HG03039 (cell line): Measurements from ENCODE around the gene PIK3R6.

Source experiments
- ATAC-seq: cut with Tn5 transposase; IDR thresholded peaks from one replicate; pipeline ENCODE4 v1.9.1; 2021; ENCODE audit warnings: mild to moderate bottlenecking, moderate library complexity; ENCODE audit not compliant: unreplicated experiment

Gene PIK3R6

DNA sequence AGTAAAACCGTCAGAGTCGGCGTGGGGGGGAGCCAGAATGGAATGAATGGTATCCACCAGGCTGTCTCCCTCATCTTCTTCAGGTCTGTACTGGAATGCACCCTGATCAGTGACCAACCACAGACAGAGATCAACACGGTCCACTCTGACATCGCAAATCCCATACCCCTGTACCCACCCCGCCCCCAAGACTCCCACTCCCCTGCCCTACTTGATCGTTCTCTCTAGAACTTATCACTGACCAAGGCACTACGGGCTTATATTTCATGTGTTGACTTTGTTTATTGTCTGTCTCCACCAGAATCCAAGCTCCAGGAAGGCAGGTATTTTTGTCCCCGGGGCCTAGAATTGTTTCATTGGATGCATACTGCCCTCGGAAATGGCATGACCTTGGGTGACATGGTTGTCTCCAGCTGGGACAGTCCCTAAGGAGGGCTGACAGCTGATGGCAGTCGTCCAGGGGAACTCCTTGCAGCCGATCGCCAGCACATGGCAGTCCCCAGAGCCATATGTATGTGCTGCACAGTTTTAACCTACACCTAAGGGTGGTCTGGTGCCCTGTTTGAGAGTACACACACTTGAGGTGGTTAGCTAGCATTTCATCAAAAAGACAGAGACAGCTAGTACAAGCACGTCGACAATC, 67.8 kb downstream of the PIK3R6 start:
- ATAC-seq, result no peak

DNA sequence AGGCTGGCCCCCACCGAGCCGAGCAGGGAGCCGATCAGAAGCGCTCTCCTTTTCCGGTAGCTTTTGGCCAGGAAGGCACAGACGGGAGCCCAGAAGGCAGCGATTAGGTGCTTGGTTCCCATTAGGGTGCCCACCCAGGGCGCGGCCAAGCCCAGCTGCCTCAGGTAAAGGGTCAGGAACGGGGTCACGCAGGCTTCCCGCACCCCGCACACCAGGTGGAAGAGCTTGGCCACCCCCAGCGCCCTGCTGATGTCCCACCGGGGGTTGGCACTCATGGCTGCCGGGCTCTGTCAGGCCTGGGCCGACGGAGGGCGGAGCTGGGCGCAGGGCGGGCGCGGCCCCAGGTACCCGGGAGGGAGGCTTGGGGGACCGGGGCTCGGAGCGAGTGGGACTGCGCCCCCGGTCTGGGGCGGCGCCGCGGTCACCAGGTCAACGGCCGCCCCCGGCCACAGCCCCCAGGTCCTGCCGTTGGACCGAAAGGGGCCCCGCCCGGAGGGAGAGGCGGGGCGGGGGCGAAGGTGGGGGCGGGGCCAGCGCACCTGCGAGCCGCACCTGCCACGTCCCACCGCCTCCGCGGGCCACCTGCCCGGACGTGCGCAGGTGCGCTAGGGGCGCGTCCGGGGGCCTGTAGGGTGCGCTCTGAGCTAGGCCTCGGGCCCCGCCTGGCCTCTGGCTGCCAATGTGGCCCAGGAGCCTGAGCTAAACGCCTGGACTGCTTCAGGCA, 68.5 kb downstream of the PIK3R6 start, which contains the start of gene MFSD6L:
MFSD6L (minus strand) TSS at position 520 of the 724 bp plus-strand sequence; CDS start at position 275, 245 bp downstream.
- no peak for ATAC-seq

- ATAC-seq, result no peak
These were observed 69.2 kb downstream of the PIK3R6 start for GRCh38 chr17:8798176-8798845.

DNA sequence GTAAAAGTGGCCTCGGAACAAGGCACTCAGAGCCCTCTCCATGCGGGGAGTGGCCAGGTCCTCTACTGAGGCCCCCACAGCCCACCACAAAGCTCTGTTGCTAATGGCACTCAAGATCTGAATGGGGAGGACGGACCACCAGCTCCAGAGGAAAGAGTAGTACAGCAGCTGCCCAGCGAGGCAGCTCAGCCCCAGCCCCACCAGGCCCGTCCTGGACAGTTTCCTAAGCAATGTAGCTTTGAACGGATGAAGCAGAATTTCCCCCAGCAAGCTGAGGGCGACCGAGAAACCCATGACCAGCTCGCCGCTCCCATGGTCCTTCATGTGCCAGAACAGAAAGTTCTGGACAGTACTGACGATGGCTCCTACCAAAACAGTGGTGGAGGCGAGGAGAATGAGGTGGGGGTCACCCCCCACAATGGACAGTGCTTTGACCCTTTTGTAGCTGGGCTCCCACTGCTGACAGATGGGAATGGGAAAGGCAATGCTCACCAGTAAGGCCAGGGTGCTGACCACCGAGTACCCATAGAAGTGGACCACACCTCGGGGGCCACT, 69.8 kb downstream of the PIK3R6 start:
- no peak for ATAC-seq

GRCh38 chr17:8794636-8795035, 72.8 kb downstream of the PIK3R6 start:
- ATAC-seq, result no peak

- no peak for ATAC-seq
These were observed 73.8 kb downstream of the PIK3R6 start for GRCh38 chr17:8793649-8794048.

DNA sequence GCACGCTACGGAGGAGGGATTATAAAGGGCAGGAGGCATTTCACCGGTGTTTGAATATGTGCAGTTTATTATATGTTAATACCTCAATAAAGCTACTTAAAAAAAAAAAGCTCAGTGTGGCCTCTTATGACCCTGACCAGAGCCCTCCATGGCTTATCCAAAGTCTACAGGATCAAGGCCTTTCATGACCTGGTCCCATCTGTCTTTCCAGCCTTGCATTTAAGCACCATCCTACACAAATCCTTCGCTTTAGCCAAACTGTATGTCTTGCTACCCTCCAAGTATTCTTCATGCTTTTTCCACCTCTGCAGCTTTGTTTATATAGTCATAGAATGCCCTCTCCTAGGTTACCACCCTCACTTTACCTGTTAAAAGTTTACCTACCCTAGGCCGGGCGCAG, 74.8 kb downstream of the PIK3R6 start:
- ATAC-seq, result no peak

- ATAC-seq, result no peak
These were observed 75.6 kb downstream of the PIK3R6 start for GRCh38 chr17:8791910-8792270.

GRCh38 chr17:8791248-8791909, 76.1 kb downstream of the PIK3R6 start:
- ATAC-seq, result no peak

GRCh38 chr17:8789743-8790142, 77.7 kb downstream of the PIK3R6 start:
- no peak for ATAC-seq

- ATAC-seq, result no peak
These were observed 78.5 kb downstream of the PIK3R6 start for GRCh38 chr17:8788998-8789397.

DNA sequence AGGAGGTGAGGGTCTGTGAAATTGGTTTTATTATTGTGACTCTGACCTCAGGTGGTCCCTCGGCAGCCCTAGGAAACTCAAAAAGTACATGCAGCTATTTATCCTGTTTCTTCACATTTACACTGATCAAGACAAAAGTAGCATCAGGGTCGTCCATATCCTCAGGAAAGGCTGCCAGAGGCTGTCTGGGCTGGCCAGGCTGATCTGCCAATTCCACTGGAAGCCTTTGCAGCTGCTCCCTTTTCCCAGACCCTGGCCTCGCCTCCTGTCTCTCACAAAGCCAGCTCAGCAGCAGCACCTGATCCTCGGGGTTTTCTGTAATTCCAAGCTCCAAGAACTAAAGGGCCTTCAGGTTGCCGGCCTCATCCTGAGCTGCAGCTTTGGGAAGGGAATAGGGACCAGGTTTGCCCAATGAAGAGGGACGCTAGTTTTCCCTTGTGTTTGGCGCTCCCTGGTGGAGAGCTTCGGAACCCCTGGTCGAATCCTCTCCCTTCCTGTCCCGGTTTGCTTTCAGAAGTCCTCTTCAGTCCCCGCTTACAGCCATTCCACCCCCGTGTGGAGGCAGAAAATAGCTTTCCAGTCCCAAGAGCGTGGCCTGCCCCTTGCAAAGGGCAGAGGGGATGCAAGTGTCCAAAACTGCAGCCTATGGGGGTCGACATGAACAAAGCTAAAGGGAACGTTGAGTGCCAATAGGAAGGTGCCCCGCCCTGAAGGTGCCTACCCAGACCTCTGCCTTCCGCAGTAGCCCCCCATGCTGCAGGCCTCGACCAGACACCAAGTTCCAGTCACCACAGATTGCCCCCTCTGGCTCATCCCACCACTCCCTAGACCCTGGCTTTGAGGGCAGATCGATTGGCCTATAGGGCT, 81.7 kb downstream of the PIK3R6 start:
- no peak for ATAC-seq

DNA sequence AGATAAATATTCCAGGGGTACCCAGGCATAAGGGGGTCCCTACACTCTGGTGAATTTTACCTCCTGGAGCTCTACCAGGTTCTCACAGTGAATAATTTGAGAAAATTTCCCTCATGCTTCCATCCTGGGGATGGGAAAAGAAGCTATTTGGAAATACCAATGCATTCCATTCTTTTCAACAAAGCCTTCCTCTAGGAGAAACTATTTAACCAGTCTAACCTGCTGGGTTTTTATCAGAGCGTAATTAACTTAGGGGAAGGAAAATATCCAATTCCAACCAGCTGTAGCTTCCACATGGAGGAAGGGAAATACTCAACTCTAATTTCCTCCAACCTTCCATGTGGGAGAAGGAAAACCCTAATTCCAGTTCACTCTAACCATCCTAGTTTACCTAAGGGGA, 85.3 kb downstream of the PIK3R6 start:
- no peak for ATAC-seq

DNA sequence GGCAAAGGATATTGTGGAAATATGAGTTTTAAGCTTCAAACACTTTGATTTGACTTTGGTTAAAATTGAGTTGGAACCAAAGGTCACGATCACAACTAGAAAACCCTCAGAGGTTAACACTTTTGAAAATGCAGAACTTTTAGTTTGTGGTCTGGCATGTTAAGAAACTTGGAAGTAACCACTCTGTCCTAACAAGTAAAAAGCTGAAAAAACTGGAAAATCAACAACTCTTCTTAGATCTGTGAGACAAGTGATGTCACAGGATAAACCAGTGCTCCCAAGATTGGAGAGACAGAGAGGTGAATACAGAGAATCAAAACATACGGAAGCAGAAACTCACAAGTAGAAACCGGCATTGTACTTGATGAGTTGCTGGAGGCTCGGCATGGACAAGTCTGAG, 85.7 kb downstream of the PIK3R6 start:
- no peak for ATAC-seq

GRCh38 chr17:8776881-8777280, 90.6 kb downstream of the PIK3R6 start:
- ATAC-seq, result no peak

DNA sequence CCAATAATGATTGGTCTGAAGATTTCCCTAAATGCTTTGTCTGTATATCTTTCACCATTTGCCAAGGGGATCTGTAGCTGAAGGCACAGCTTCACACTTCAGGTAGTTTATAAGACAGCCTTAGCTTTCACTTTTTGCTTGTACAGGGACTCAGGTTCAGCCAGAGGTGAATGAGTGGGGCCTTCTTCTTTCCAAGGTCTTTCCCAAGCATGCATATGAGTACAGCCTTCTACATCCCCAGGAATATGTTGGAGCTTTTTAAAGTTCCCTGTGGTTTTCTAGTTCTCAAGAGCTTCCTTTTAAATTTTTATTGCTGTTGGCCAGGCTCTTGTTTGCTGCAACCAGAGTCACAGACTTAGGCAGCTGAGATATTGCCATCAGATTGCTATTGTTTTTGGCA, 91.2 kb downstream of the PIK3R6 start:
- no peak for ATAC-seq

- no peak for ATAC-seq
These were observed 100.7 kb downstream of the PIK3R6 start for GRCh38 chr17:8766731-8767130.

DNA sequence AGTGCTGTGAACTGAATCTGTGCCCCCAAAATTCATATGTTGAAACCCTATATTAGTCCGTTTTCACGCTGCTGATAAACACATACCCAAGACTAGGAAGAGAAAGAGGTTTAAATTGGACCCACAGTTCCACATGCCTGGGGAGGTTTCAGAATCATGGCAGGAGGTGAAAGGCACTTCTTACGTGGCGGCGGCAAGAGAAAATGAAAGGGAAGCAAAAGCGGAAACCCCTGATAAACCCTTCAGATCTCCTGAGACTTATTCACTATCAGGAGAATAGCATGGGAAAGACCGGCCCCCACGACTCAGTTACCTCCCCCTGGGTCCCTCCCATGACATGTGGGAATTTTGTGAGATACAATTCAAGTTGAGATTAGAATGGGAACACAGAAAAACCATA, 105.5 kb downstream of the PIK3R6 start:
- no peak for ATAC-seq

DNA sequence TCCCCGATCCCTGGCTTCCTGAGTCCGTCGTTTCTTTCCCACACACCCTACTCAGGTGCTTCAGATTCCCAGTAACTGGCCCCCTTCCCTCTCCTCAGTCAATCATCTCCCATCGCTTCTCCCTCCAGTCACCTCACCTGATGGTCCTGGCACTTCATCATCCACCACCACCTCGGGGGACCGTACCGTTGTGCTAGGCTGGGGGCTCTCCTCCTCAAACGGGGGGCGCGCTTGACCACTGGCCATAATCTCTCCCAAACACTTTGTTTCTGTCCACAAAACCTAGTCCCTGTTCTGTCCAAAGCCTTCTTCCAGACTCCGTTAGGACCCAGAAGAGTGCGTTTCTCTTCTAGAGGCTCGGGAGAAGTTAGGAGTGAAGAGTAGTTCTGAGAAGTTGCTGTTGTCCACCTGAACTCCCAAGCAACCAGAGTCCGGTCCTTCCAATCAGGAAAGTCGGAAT, 109.3 kb downstream of the PIK3R6 start, which contains the start of gene SPDYE4:
SPDYE4 (minus strand) TSS at position 410 of the 460 bp plus-strand sequence; CDS start at position 246, 164 bp downstream.
- no peak for ATAC-seq

DNA sequence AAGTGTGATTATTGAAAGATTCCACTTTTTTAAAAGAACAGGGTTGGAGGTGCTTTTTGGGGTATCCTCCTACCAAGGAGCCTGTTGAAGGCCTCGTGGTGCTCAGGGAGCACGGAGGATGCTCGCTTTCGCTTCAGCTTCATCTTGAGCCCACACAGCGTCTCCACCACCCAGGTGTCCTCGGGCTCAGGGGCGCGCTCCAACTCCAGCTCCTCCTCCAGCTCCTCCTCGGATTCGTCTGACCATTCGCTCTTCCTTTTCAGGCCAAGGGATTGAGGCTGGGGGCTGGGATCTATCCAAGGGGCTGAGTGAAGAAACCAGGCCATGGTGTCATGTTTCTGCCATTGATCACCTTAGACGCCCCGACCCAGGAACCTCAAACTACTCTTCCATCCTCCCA, 110.3 kb downstream of the PIK3R6 start:
- ATAC-seq, result no peak
